GM18505 (cell line): Measurements from ENCODE around the gene MAGEA11.
"Not testable (repeated sequence)": the region's sequence is repeated elsewhere in the genome, so short reads cannot be mapped to it uniquely, and the experiment has no call there.

Experiments
- ATAC-seq: cut with Tn5 transposase; IDR thresholded peaks from one replicate; pipeline ENCODE4 v1.9.1; 2021; ENCODE audit not compliant: unreplicated experiment
- POLR2A ChIP-seq: IDR thresholded peaks from 4 replicates; pipeline ENCODE4 v1.6.1; 2011; ENCODE audit warnings: borderline replicate concordance; ENCODE audit not compliant: insufficient read depth, insufficient read length; ENCODE audit errors: extremely low read depth

Gene MAGEA11

DNA sequence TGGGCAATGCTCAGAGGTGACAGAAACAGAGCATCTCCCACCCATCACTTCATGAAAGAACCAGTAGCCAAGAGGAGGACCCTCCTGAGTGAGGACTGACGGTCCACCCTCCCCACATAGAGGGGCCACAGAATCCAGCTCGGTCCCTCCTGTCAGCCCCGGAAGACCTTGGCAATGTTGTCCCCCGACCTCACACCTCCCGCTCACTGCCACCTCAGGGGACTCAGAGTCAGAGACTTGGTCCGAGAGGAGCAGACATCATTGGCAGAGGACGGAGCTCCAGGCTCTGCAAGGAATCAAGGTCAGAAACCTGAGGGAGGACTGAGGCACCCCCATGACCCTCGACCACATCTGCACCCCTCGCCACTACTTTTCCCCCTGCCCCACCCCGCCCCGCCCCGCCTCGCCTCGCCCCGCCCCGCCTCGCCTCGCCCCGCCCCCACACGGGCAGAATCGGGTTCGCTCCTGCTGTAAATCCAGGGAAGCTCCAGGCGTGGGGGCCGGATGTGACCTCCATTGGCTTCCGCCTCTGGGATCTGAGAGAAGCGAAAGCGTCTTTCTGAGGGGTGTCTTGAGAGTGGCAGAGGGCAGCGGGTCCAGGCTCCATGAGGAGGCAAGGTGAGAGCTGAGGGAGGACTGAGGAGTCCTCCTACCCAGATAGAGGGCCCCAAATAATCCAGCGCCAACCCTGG, at the start of gene MAGEA11:
MAGEA11 (plus strand) TSS at position 516 of the 692 bp plus-strand sequence. CDS start 1,100 bp downstream, outside the sequence.
- TF ChIP-seq POLR2A = no peak
- ATAC-seq = no peak

- ATAC-seq = not testable (repeated sequence)
Observed at GRCh38 chrX:149675088-149675487, 36.8 kb upstream of the MAGEA11 start.

GRCh38 chrX:149675554-149675953, 36.3 kb upstream of the MAGEA11 start:
- ATAC-seq = not testable (repeated sequence)

DNA sequence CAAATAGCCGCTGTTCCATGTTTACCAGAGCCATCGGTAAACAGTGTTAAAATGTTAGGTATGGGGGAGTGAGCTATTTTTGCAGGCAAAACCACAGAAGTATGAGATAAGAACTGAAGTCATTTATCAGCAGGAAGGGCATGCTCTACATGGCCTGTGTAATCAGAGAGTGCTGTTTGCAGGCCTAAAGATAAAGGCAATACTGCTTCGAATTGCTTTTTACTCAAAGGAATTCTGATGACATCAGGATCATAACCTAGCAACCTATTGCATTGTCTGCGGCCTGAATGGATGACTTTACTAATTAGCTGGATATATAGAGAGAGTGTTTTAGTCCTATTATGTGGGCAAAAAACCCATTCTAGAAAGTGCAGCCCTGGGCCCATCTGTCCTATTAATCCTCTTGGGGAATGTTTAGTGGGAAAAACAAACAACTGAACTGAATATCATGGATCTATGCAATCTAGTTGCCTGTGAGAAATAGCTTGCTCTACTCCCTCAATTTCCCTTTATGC, 32.6 kb upstream of the MAGEA11 start:
- not testable (repeated sequence) for ATAC-seq

GRCh38 chrX:149681182-149681581, 30.7 kb upstream of the MAGEA11 start:
- TF ChIP-seq POLR2A = no peak
- ATAC-seq = no peak

DNA sequence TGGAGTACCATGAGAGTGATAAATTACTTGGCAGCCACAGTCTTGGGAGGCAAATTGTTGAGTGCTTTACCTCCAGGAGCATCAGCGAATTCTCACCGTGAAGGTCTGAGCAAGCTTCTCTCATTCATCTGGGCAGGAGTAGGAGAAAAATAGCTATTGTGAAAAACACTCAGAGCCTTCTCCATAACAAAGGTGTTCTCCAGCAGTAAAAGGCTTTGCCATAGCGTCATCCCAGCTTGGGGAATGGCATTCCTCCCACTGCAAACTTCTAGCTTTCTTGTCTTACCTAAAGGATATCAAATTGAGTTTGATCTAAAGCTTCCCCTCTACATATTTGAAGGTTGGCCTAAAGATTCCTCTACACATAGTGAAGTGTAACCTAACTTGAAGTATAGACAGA, 29.8 kb upstream of the MAGEA11 start:
- no peak for ATAC-seq
- TF ChIP-seq POLR2A = no peak

DNA sequence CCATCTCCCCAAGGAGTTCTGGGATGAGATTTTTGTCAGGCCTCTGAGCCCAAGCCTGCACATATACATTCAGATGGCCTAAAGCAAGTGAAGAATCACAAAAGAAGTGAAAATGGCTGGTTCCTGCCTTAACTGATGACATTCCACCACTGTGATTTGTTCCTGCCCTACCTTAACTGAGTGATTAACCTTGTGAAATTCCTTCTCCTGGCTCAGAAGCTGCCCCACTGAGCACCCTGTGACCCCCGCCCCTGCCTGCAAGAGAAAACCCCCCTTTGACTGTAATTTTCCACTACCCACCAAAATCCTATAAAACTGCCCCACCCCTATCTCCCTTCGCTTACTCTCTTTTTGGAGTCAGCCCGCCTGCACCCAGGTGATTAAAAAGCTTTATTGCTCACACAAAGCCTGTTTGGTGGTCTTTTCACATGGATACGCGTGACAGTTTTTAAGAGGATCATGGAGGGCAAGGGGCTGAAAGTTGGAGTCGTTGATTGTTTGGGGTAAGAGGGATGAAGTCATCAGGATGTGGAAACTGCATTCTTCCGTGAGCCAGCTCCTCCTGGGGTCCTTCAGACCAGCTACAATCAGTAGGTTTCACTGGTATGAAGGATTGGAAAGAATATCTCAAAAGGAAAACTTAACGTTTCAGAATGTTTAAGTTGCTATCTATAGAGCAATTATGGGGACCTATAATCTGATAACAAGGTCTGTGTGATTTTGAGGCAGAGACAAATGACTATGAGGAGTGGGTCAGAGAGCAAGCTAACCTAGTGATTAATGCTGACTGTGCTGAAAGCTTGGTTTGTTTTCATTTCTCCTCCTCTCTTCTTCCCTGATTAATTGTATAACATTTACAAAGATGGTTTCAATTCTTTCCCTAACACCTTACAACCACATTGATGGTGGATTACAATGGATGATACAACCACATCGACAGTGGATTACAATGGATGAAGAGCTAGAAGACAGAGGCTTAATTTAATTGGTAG, 28.6 kb upstream of the MAGEA11 start:
- no peak for ATAC-seq
- no peak for TF ChIP-seq POLR2A

GRCh38 chrX:149683966-149684730, 27.7 kb upstream of the MAGEA11 start:
- no peak for ATAC-seq
- TF ChIP-seq POLR2A = no peak

DNA sequence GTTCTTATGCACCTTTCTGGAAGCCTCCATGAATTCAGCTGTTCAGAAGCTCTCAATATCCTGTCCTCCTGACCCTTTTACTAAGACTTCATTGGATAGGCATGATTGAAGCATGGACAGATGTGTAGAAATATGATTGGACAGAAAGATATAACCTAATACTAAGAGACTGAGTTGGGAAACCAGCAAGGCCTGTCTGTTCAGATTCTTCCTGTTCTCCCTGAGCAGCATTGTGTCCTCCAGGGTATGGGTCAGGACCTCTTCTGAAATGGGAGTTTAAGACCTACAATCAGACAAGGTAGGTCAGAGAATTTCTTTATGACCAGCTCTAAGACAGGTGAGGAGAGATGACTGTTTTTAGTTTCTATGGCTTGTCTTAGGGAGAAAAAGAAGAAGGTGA, 23.9 kb upstream of the MAGEA11 start:
- TF ChIP-seq POLR2A = no peak
- ATAC-seq = no peak

- no peak for ATAC-seq
- no peak for TF ChIP-seq POLR2A
Observed at GRCh38 chrX:149688552-149688951, 23.3 kb upstream of the MAGEA11 start.

GRCh38 chrX:149691794-149692193, 20.1 kb upstream of the MAGEA11 start:
- no peak for TF ChIP-seq POLR2A
- no peak for ATAC-seq

GRCh38 chrX:149692686-149693272, 19.1 kb upstream of the MAGEA11 start:
- ATAC-seq = not testable (repeated sequence)

DNA sequence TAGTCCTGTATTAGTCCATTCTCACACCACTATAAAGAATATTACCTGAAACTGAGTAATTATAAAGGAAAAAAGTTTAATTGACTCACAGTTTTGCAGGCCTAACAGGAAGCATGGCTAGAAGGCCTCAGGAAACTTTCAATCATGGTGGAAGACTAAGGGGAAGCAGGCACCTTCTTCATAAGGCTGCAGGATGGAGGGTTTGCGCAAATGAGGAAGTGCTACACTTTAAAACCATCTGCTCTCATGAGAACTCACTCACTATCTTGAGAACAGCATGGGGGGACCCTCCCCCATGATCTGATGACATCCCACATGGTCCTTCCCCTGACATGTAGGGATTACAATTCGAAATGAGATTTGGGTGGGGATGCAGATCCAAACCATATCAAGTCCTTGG, 12.1 kb upstream of the MAGEA11 start:
- no peak for TF ChIP-seq POLR2A
- no peak for ATAC-seq

DNA sequence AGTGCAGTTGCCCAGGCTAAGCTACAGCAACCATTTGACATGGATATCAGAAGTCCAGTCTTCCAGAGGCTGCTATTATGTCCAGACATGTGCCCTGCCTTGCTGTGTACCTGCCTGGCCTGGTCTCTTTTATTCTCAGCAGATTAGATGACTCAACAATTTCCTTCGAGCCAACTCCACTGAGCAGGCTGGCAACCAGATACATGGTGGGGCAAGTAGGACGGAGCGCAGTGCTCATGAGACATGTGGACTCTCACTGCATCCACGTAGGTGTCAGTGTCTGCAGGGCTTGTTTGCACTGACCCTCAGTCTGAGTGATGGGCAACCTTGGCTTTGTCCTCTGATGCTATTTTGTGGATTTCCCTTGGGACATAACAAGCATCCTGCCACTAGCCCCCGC, 7.2 kb upstream of the MAGEA11 start:
- TF ChIP-seq POLR2A = no peak
- no peak for ATAC-seq
